Memory B cell (primary cell): ENCODE results near the gene ITGAV.
"Not testable (repeated sequence)": the region's sequence is repeated elsewhere in the genome, so short reads cannot be mapped to it uniquely, and the experiment has no call there.

Experiments
- ATAC-seq: fragments of 150-1000 bp; cut with Tn5 transposase; 2 replicates; pipeline ENCODE4 v1.10.0; 2021; ENCODE audit warnings: low read depth, mild to moderate bottlenecking, moderate library complexity
- DNase-seq, 2 donors: peaks; one replicate each; pipeline ENCODE4 v3.0.0; 2022; ENCODE audit warnings: low spot score in 2 of 2
- H3K27ac Mint-ChIP-seq: one replicate; pipeline ENCODE4 v1.8.0; 2022; ENCODE audit warnings: mild to moderate bottlenecking, moderate library complexity, mixed read lengths
- H3K27me3 Mint-ChIP-seq: one replicate; pipeline ENCODE4 v1.8.0; 2022; ENCODE audit warnings: mixed read lengths
- H3K36me3 Mint-ChIP-seq: one replicate; pipeline ENCODE4 v1.8.0; 2022; ENCODE audit warnings: mild to moderate bottlenecking, mixed read lengths
- H3K4me1 Mint-ChIP-seq: one replicate; pipeline ENCODE4 v1.8.0; 2022; ENCODE audit warnings: mixed read lengths
- H3K4me3 Mint-ChIP-seq: one replicate; pipeline ENCODE4 v1.8.0; 2022; ENCODE audit warnings: mild to moderate bottlenecking, moderate library complexity, mixed read lengths
- H3K9me3 Mint-ChIP-seq: one replicate; pipeline ENCODE4 v1.8.0; 2022; ENCODE audit warnings: mixed read lengths

The ITGAV gene

DNA sequence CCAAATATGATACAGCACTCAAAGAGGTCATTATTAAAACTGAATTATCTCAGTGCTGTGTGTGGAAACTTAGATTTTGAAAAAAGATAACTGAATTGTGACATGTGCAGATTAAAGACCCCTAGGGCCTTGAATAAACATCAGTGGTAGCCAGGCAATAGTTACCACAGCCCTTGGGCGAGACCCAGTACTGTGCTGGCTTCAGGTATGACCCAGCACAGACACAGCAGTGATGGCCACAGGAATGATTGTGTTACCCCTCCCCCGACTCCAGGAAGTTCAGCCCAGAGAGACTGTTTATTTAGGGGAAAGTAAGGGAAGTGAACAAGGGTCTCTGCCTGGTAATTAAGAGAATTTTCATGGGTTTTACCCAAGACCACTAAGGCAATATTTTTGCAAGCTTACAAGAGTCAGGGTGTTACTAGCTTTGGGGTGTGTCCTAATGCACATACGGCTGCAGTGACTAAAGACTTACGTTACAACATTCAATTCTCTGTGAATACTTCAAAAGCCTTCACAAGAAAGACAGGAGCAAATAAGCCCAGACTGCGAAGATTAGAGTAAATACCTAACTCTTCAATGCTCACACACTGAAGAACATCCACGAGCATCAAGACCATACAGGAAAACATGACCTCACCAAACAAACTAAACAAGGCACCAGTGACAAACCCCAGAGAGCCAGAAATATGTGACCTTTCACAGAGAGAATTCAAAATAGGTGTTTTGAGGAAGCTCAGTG, 28.2 kb upstream of the ITGAV start:
- H3K4me3 Mint-ChIP-seq: no peak overlapping the region
- peaks cover 4% of the 10 kb centered on the region for H3K27me3 Mint-ChIP-seq
- H3K4me1 Mint-ChIP-seq: no peaks in the 10 kb centered on the region
- H3K9me3 Mint-ChIP-seq: peaks cover 3% of the 10 kb centered on the region
- H3K36me3 Mint-ChIP-seq: peaks cover 2% of the 10 kb centered on the region
- no peak for ATAC-seq
- no peak for DNase-seq
- no peak overlapping the region for H3K27ac Mint-ChIP-seq

DNA sequence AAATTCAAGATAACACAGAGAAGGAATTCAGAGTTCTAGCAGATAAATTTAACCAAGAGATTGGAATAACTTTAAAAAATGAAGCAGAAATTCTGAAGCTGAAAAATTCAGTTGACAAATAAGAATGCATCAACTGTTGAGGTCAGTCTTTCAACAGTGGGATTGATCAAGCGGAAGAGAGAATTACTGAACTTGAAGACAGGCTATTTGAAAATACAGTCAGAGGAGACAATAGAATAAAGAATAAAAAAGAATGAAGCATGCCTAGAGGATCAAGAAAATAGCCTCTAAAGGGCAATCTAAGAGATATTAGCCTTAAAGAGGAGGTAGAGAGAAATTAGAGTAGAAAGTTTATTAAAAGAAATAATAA, 27.7 kb upstream of the ITGAV start:
- ATAC-seq (no peak), DNase-seq (no peak)
- no peak overlapping the region for H3K27ac Mint-ChIP-seq
- H3K36me3 Mint-ChIP-seq: peaks cover 2% of the 10 kb centered on the region
- no peaks in the 10 kb centered on the region for H3K4me1 Mint-ChIP-seq
- H3K9me3 Mint-ChIP-seq: peaks cover 3% of the 10 kb centered on the region
- peaks cover 4% of the 10 kb centered on the region for H3K27me3 Mint-ChIP-seq
- no peak overlapping the region for H3K4me3 Mint-ChIP-seq

DNA sequence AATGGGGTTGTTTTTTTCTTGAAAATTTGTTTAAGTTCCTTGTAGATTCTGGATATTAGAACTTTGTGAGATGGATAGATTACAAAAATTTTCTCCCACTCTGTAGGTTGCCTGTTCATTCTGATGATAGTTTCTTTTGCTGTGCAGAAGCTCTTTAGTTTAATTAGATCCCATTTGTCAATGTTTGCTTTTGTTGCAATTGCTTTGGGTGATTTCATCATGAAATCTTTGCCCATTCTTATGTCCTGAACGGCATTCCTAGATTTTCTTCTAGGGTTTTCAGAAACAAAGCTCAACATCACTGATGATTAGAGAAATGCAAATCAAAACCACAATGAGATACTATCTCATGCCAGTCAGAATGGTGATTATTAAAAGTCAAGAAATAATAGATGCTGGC, 21.3 kb upstream of the ITGAV start:
- not testable (repeated sequence) for H3K4me3 Mint-ChIP-seq, H3K27me3 Mint-ChIP-seq, DNase-seq, H3K4me1 Mint-ChIP-seq, H3K9me3 Mint-ChIP-seq, ATAC-seq, H3K27ac Mint-ChIP-seq, H3K36me3 Mint-ChIP-seq

DNA sequence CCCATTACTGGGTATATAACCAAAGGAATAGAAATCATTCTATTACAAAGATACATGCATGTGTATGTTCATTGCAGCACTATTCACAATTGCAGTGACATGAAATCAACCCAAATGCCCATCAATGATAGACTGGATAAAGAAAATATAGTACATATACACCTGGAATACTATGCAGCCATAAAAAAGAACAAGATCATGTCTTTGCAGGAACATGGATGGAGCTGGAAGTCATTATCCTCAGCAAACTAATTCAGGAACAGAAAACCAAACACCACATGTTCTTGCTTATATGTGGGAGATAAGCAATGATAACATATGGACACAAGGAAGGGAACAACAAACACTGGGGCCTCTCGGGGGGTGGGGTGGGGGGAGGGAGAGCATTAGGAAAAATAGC, 20.7 kb upstream of the ITGAV start:
- not testable (repeated sequence) for H3K36me3 Mint-ChIP-seq, H3K4me3 Mint-ChIP-seq, DNase-seq, H3K4me1 Mint-ChIP-seq, H3K9me3 Mint-ChIP-seq, H3K27ac Mint-ChIP-seq, ATAC-seq, H3K27me3 Mint-ChIP-seq

DNA sequence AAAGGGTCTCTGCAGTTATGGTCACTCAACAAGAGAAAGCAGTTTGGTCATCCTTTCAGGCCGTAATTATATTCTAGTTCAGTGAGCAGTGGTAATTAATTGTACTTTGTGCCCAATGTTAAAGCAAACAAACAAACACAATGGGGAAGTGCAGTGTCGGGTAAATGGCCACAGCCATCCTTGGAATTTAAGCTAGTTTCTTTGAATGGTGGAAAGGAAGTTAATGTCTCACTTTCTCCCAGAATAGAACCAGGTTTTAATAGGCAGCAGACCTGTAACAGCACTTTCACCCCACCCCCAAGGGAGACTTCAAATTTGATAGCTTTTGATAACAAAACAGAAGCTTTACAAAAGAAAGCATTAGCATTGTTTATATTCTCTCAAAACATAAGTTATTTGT, 20.0 kb upstream of the ITGAV start:
- H3K4me3 Mint-ChIP-seq: no peak overlapping the region
- DNase-seq: no peak
- no peaks in the 10 kb centered on the region for H3K9me3 Mint-ChIP-seq
- no peak overlapping the region for H3K27ac Mint-ChIP-seq
- ATAC-seq: no peak
- H3K27me3 Mint-ChIP-seq: no peaks in the 10 kb centered on the region
- H3K4me1 Mint-ChIP-seq: no peaks in the 10 kb centered on the region
- H3K36me3 Mint-ChIP-seq: no peaks in the 10 kb centered on the region

DNA sequence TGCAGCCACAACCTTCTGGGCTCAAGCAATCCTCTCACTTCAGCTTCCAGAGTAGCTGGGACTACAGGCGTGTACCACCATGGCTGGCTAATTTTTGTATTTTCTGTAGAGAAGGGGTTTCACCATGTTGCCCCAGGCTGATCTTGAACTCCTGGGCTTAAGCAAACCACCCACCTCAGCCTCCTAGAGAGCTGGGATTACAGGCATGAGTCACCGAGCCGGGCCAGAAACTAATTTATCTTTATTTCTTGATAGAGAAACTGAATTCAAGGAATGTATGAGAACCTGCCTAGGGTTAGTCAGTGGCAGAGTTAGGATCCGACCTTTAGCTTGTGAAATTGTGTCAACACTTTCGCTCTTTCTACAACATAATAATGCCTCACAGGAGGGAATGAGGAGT, 19.3 kb upstream of the ITGAV start:
- no peak overlapping the region for H3K4me3 Mint-ChIP-seq
- DNase-seq (no peak), ATAC-seq (no peak)
- H3K27me3 Mint-ChIP-seq: no peaks in the 10 kb centered on the region
- H3K4me1 Mint-ChIP-seq: no peaks in the 10 kb centered on the region
- no peaks in the 10 kb centered on the region for H3K36me3 Mint-ChIP-seq
- no peak overlapping the region for H3K27ac Mint-ChIP-seq
- H3K9me3 Mint-ChIP-seq: no peaks in the 10 kb centered on the region

DNA sequence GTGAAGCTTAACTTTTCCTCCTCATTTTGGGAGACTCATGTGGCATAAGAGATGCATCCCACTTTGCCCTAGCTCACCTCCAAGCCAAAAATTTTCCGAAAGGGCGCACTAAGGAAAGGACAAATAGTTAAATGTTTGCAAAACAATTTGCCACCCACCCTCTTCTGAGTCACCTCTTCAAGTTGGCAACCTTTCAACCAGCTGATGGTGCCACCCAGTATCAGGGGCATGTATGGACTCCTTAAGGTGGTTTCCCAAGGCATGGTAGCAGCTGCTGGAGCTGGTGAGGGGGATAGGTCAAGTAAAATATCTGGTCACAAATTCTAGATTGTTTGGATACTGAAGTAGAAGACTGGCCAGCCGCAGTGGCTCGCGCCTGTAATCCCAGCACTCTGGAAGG, 17.2 kb upstream of the ITGAV start:
- no peaks in the 10 kb centered on the region for H3K9me3 Mint-ChIP-seq
- no peak overlapping the region for H3K27ac Mint-ChIP-seq
- H3K4me3 Mint-ChIP-seq: no peak overlapping the region
- H3K27me3 Mint-ChIP-seq: peaks cover 2% of the 10 kb centered on the region
- no peak for DNase-seq
- H3K36me3 Mint-ChIP-seq: no peaks in the 10 kb centered on the region
- no peak for ATAC-seq
- no peaks in the 10 kb centered on the region for H3K4me1 Mint-ChIP-seq

DNA sequence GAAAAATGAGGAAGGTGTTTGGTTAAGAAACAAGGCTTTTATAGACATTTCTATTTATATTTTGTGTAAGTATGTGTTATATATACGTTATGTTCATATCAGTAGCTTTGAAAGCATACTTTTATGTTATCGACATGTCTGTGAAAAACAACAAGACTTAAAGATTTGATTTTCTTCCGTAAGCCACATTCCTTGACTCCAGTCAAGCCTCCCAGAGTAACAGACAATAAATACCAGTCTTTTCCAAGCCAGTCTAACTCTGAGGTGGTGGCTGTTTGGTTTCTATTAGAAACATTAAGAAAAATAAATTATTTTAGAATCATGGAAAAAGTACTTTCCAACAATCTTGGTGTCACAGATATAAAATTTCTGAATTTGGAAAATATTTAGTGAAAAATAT, 16.3 kb upstream of the ITGAV start:
- no peaks in the 10 kb centered on the region for H3K4me1 Mint-ChIP-seq
- no peaks in the 10 kb centered on the region for H3K9me3 Mint-ChIP-seq
- DNase-seq (no peak), ATAC-seq (no peak)
- H3K4me3 Mint-ChIP-seq: no peak overlapping the region
- H3K27ac Mint-ChIP-seq: no peak overlapping the region
- peaks cover 2% of the 10 kb centered on the region for H3K27me3 Mint-ChIP-seq
- no peaks in the 10 kb centered on the region for H3K36me3 Mint-ChIP-seq

DNA sequence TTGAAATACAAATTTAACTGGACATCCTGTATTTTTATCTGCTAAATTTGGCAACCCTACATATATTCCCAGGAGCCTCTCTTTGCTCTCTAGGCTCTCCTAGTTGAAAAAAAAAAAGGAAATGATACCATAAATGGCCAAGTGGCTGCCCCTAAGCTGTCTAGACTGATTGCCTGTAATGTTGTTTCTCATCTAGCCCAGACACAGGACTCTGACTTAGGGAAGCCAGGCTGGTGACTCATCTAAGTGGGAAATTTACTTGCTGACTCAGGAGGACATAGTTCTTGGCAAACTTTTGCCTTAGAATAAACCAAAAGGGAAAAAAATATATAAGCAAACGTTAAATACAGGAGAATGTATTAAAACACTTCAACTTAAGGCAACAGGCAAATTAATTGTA, 14.6 kb upstream of the ITGAV start:
- peaks cover 2% of the 10 kb centered on the region for H3K4me1 Mint-ChIP-seq
- ATAC-seq: no peak
- no peak for DNase-seq

DNA sequence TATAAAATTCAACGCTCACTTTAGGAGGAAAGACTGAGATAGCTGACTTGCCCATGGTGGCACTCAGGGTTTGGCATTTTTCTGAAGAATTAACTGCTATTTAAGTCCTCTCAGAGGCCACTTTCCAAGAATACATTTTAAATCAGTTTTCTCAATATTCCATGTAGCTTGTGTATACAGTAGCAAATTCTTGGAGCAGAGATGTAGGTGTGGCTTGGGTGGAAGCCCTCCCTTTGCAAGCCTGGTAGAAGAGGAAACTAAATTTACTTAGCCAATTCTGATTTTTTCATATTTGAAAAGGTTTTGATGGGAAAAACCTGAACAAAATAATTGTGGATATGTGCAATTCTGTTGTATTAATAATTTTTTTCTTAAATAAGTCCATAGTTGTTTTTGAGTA, 14.0 kb upstream of the ITGAV start:
- no peaks in the 10 kb centered on the region for H3K36me3 Mint-ChIP-seq
- DNase-seq (no peak), ATAC-seq (no peak)
- peaks cover 2% of the 10 kb centered on the region for H3K4me1 Mint-ChIP-seq
- H3K27me3 Mint-ChIP-seq: peaks cover 3% of the 10 kb centered on the region
- H3K9me3 Mint-ChIP-seq: no peaks in the 10 kb centered on the region
- no peak overlapping the region for H3K27ac Mint-ChIP-seq
- no peak overlapping the region for H3K4me3 Mint-ChIP-seq

More for the DNA sequence above, 14.6 kb upstream of the ITGAV start:
- Mint-ChIP-seq H3K9me3 (no peaks in the 10 kb centered on the region), H3K27me3 (peaks cover 3% of the 10 kb centered on the region), H3K27ac (no peak overlapping the region), H3K4me3 (no peak overlapping the region), H3K36me3 (no peaks in the 10 kb centered on the region)

DNA sequence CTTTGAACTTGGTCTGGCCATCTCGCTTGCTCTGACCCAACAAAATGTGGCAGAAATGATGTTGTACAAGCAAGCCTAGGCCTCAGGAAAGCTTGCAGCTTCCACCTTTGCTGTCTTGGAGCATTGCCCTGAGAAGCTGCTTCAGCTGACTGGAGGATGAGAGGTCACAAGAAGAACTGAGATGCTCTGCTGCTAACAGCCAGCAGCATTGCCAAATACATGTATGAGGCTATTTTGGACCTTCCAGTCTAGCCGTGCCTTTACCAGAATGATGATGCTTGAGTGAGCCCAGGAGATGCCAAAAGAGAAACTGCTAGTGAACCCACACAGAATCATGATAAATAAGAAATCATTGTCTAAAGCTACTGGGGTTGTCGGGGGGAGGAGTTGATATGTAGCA, 13.2 kb upstream of the ITGAV start:
- Mint-ChIP-seq H3K4me1 (peaks cover 2% of the 10 kb centered on the region), H3K27me3 (peaks cover 3% of the 10 kb centered on the region), H3K4me3 (no peak overlapping the region), H3K36me3 (no peaks in the 10 kb centered on the region), H3K9me3 (no peaks in the 10 kb centered on the region), H3K27ac (no peak overlapping the region)
- DNase-seq (no peak), ATAC-seq (no peak)

DNA sequence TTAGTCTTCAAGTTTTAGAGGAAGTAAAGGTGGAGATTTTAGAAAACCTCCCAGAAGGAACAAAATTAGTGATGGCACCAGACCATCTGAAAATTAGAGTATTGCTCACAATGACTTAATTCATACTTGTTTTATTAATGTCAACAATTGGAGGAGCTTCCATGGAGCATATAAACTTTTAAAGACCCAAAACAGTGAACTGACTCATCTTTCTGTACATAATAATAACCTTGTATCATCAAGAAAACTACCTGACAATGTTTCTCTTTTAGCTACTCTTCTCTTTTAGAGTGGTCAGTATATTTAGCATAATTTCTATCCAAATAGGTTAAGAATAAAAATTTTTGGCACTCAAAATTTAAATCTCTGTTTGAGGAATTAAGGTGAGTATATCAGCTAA, 7.2 kb upstream of the ITGAV start:
- H3K36me3 Mint-ChIP-seq: no peaks in the 10 kb centered on the region
- no peak overlapping the region for H3K27ac Mint-ChIP-seq
- peaks cover 1% of the 10 kb centered on the region for H3K27me3 Mint-ChIP-seq
- DNase-seq: no peak
- no peak for ATAC-seq
- no peaks in the 10 kb centered on the region for H3K9me3 Mint-ChIP-seq
- peaks cover 2% of the 10 kb centered on the region for H3K4me1 Mint-ChIP-seq
- H3K4me3 Mint-ChIP-seq: no peak overlapping the region

DNA sequence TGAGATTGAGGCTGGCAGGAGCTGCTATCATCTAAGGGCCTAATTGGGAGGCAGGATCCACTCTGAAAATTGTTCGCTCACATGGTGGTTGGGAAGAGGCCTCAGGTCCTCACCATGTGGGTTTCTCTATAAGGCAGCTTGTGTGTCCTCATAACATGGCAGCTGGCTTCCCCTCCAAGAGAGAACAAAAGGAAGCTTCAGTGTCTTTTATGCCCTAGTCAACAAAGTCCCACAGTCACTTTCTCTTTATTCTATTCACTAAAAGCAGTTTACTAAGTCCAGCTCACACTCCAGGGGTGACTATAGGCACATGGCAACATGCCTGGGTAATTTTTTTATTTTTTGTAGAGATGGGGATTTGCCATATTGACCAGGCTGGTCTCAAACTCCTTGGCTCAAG, 5.8 kb upstream of the ITGAV start:
- ATAC-seq (no peak), DNase-seq (no peak)
- Mint-ChIP-seq H3K36me3 (no peaks in the 10 kb centered on the region), H3K27me3 (peaks cover 1% of the 10 kb centered on the region), H3K4me3 (no peak overlapping the region), H3K27ac (no peak overlapping the region), H3K4me1 (peaks cover 4% of the 10 kb centered on the region), H3K9me3 (no peaks in the 10 kb centered on the region)

DNA sequence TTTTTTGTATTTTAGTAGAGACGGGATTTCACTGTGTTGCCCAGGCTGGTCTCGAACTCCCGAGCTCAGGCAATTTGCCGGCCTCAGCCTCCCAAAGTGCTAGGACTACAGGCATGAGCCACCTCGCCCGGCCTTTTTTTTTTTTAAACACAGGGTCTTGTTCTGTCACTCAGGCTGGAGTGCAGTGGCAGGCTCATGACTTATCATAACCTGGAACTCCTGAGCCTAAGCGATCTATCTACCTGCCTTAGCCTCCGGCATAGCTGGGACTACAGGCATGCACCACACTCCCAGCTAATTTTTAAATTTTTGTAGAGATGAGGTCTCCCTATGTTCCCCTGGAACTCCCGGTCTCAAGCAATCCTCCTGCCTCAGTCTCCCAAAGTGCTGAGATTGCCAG, 1.4 kb upstream of the ITGAV start:
- Mint-ChIP-seq H3K9me3 (no peaks in the 10 kb centered on the region), H3K27me3 (no peaks in the 10 kb centered on the region)
- ATAC-seq: no peak

DNA sequence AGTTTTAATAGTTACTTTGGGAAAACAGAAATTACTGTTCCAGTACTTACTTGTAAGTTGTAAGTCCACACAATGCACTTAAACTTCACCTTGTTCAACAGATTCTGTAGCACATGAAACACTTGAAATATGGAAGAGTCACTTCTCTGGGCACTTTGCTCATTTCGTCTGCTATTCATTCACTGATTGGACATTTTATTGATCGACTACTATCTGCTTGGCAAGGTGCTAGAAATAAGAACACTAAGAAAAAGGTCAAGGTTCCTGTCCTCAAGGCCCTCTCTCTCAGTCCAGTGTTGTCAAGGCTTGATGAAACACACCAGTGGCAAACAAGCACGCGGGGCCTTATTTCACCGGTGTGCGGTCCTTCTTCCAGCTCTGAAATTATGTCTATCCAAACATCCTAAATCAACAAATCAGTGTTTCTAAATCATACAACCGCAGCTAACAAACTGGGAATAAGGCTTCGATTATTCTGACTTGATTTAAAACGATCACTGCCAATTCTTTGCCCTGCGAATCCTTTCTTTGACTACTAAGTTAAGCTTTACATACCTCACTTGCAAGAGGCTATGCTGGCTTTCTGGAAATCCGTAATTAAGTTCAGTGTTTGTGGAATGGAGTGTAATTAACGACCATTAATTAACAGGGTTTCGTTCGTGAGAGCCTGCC, 780 bp upstream of the ITGAV start:
- H3K36me3 Mint-ChIP-seq: no peaks in the 10 kb centered on the region
- H3K4me3 Mint-ChIP-seq: peak overlapping the region; percentile 90
- DNase-seq: no peak
- H3K9me3 Mint-ChIP-seq: no peaks in the 10 kb centered on the region
- no peak for ATAC-seq
- peaks cover 8% of the 10 kb centered on the region for H3K4me1 Mint-ChIP-seq
- H3K27me3 Mint-ChIP-seq: no peaks in the 10 kb centered on the region
- H3K27ac Mint-ChIP-seq: peak overlapping the region; percentile 94

More for the DNA sequence above, 1.4 kb upstream of the ITGAV start:
- Mint-ChIP-seq H3K27ac (no peak overlapping the region), H3K4me3 (no peak overlapping the region), H3K36me3 (no peaks in the 10 kb centered on the region), H3K4me1 (peaks cover 8% of the 10 kb centered on the region)
- no peak for DNase-seq
